Measurements from ENCODE around the gene MXRA8. TPM values are rescaled to one million over a fixed set of nuclear protein-coding genes. Genes with fewer than 3 reads are reported as not detected.

Gene MXRA8
- total and polyA plus RNA-seq, 9 of the 15 experiments (the other 6 are each of a cell fraction or from before 2014, with no cell fraction given) = 0.66 to 11.3 (median 6.3) TPM

- no peak for TF ChIP-seq ATF2 (CRISPR knock-in tag; IDR thresholded peaks at IDR 0.05)
- TF ChIP-seq ZNF384 (IDR thresholded peaks at IDR 0.05; ENCODE audit: low read depth, low read length) = no peak
- no peak for TF ChIP-seq CBFA2T3 (IDR thresholded peaks at IDR 0.05)
- no peak for TF ChIP-seq NR4A1 (CRISPR knock-in tag; IDR thresholded peaks at IDR 0.05)
- TF ChIP-seq NR4A1 (tag; IDR thresholded peaks at IDR 0.05) = no peak
- peak; percentile 54; the same call in 1 of the 2 replicates for TF ChIP-seq ZC3H4 (CRISPR knock-in tag; IDR thresholded peaks at IDR 0.05; ENCODE audit: borderline replicate concordance)
- TF ChIP-seq MEF2D (tag; conservative IDR thresholded peaks at IDR 0.05; ENCODE audit: low read depth) = no peak
- TF ChIP-seq NR2C2 (CRISPR knock-in tag; IDR thresholded peaks at IDR 0.05) = no peak
- peak; percentile 40; the same call in 1 of the 2 replicates for TF ChIP-seq NR2C2 (tag; IDR thresholded peaks at IDR 0.05)
- TF ChIP-seq SAP30 (IDR thresholded peaks at IDR 0.05; ENCODE audit: borderline replicate concordance, insufficient read depth, low read depth, low read length, poor library complexity, severe bottlenecking) = peak; percentile 67
- no peak for TF ChIP-seq C11orf30 (IDR thresholded peaks at IDR 0.05; ENCODE audit: low read depth)
- TF ChIP-seq ERF (CRISPR knock-in tag; IDR thresholded peaks at IDR 0.05) = no peak
- TF ChIP-seq CEBPG (CRISPR knock-in tag; IDR thresholded peaks at IDR 0.05) = 0 out of 2 replicates have a peak, but pooled peaks have one; percentile 27
- no peak for TF ChIP-seq CEBPG (tag; conservative IDR thresholded peaks at IDR 0.05 in 1 of 2, IDR thresholded peaks at IDR 0.05 in 1 of 2)
- no peak for TF ChIP-seq JUN (IDR thresholded peaks at IDR 0.05; ENCODE audit: borderline replicate concordance, low read depth, low read length)
- TF ChIP-seq JUN (CRISPR knock-in tag; IDR thresholded peaks at IDR 0.05; ENCODE audit: borderline replicate concordance) = peak; percentile 54; the same call in 1 of the 2 replicates
- TF ChIP-seq ARHGAP35 (IDR thresholded peaks at IDR 0.05; ENCODE audit: partially characterized antibody) = no peak
- 0 out of 2 replicates have a peak, but pooled peaks have one; percentile 7 for TF ChIP-seq MITF (IDR thresholded peaks at IDR 0.05)
- TF ChIP-seq THAP7 (CRISPR knock-in tag; IDR thresholded peaks at IDR 0.05) = 0 out of 2 replicates have a peak, but pooled peaks have one; percentile 60
- TF ChIP-seq THAP12 (CRISPR knock-in tag; IDR thresholded peaks at IDR 0.05) = 0 out of 2 replicates have a peak, but pooled peaks have one; percentile 17
- TF ChIP-seq FOXK1 (CRISPR knock-in tag; IDR thresholded peaks at IDR 0.05; ENCODE audit: borderline replicate concordance) = 0 out of 2 replicates have a peak, but pooled peaks have one; percentile 58
- 0 out of 4 replicates have a peak, but pooled peaks of 1 of the 2 experiments have one; percentile 48 for TF ChIP-seq TEAD1 (CRISPR knock-in tag; IDR thresholded peaks at IDR 0.05)
These were observed 10.5 kb downstream of the MXRA8 start (continued) for GRCh38 chr1:1347663-1348419.
